Measurements from ENCODE around the gene ZNF853.

DNA sequence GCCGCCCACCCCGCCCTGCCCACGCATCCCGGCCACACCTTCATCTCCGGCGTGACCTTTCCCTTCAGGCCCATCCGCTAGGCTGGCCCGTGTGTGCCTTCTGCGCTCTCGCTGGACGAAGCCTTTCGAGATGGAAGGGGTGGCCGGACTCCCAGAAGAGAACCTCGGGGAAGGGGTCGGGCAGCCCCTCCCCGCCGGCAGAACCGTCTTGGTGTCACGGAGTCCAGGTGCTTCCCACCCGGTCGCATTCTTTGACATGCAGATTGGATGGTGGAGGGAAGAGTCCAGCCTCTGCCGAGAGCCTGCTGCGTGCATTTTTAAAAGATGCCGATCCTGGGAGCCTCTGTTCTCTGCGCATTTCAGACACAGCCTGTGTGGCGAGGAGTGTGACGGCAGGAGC lies 7.3 kb upstream of the ZNF853 start:
- TF ChIP-seq, protein P1, sequence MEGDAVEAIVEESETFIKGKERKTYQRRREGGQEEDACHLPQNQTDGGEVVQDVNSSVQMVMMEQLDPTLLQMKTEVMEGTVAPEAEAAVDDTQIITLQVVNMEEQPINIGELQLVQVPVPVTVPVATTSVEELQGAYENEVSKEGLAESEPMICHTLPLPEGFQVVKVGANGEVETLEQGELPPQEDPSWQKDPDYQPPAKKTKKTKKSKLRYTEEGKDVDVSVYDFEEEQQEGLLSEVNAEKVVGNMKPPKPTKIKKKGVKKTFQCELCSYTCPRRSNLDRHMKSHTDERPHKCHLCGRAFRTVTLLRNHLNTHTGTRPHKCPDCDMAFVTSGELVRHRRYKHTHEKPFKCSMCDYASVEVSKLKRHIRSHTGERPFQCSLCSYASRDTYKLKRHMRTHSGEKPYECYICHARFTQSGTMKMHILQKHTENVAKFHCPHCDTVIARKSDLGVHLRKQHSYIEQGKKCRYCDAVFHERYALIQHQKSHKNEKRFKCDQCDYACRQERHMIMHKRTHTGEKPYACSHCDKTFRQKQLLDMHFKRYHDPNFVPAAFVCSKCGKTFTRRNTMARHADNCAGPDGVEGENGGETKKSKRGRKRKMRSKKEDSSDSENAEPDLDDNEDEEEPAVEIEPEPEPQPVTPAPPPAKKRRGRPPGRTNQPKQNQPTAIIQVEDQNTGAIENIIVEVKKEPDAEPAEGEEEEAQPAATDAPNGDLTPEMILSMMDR (IDR thresholded peaks at IDR 0.05) = no peak
- TF ChIP-seq POLR2AphosphoS5 (IDR thresholded peaks at IDR 0.05; ENCODE audit: low read depth, low read length) (no peak), RFX5 (IDR thresholded peaks at IDR 0.05; ENCODE audit: low read length) (no peak), REST (IDR thresholded peaks at IDR 0.05; ENCODE audit: low read depth, low read length) (no peak), FOSL2 (IDR thresholded peaks at IDR 0.05; ENCODE audit: borderline replicate concordance, low read depth) (no peak), TEAD4 (IDR thresholded peaks at IDR 0.05; ENCODE audit: borderline replicate concordance, insufficient read depth) (no peak), EZH2phosphoT487 (IDR thresholded peaks at IDR 0.05; ENCODE audit: borderline replicate concordance, low read depth) (no peak), NRF1 (IDR thresholded peaks at IDR 0.05; ENCODE audit: low read depth, low read length) (no peak), SMC3 (IDR thresholded peaks at IDR 0.05; ENCODE audit: low read depth, low read length) (no peak), JUND (IDR thresholded peaks at IDR 0.05) (no peak), GABPA (IDR thresholded peaks at IDR 0.05; ENCODE audit: low read depth) (no peak), CHD2 (IDR thresholded peaks at IDR 0.05; ENCODE audit: low read length, partially characterized antibody) (no peak), MAX (IDR thresholded peaks at IDR 0.05; ENCODE audit: low read depth) (no peak)
- TF ChIP-seq, protein P2, sequence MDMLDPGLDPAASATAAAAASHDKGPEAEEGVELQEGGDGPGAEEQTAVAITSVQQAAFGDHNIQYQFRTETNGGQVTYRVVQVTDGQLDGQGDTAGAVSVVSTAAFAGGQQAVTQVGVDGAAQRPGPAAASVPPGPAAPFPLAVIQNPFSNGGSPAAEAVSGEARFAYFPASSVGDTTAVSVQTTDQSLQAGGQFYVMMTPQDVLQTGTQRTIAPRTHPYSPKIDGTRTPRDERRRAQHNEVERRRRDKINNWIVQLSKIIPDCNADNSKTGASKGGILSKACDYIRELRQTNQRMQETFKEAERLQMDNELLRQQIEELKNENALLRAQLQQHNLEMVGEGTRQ (IDR thresholded peaks at IDR 0.05; ENCODE audit: borderline replicate concordance, low read depth, low read length) = no peak
